Mesenchymal stem cell (in vitro differentiated cells and primary cell): Measurements from ENCODE around the gene CT45A5. TPM values are rescaled to one million over a fixed set of nuclear protein-coding genes. Genes with fewer than 3 reads are reported as not detected.
"Not testable (repeated sequence)": the region's sequence is repeated elsewhere in the genome, so short reads cannot be mapped to it uniquely, and the experiment has no call there.

Source experiments
- DNase-seq: peaks from one replicate; pipeline ENCODE4 v3.0.0-alpha.2; 2013
- H2AFZ ChIP-seq: one replicate; pipeline ENCODE4 v1.6.1; 2013; ENCODE audit warnings: low read depth, mild to moderate bottlenecking, control low read depth, inconsistent platforms, low read length, moderate library complexity
- H2AK5ac ChIP-seq: 2 replicates; pipeline ENCODE4 v1.6.1; 2013; ENCODE audit warnings: low read length, moderate library complexity, mild to moderate bottlenecking, inconsistent platforms; ENCODE audit not compliant: severe bottlenecking
- H2BK120ac ChIP-seq: one replicate; pipeline ENCODE4 v1.6.1; 2013; ENCODE audit warnings: low read depth, mild to moderate bottlenecking, inconsistent platforms, low read length, moderate library complexity
- H2BK12ac ChIP-seq, 2 experiments: one replicate each; pipeline ENCODE4 v1.6.1; 2013; ENCODE audit warnings: inconsistent platforms in 2 of 2, low read length in 2 of 2, mild to moderate bottlenecking in 2 of 2, moderate library complexity in 2 of 2, control low read depth in 1 of 2
- H2BK15ac ChIP-seq: one replicate; pipeline ENCODE4 v1.6.1; 2013; ENCODE audit warnings: mild to moderate bottlenecking, low read depth, inconsistent platforms; ENCODE audit not compliant: poor library complexity, severe bottlenecking
- H2BK5ac ChIP-seq: 2 replicates; pipeline ENCODE4 v1.6.1; 2013; ENCODE audit warnings: low read depth, mild to moderate bottlenecking, low read length, control low read depth, inconsistent platforms; ENCODE audit not compliant: poor library complexity, severe bottlenecking
- H3K14ac ChIP-seq, 2 experiments: one replicate each; pipeline ENCODE4 v1.6.1; 2013; ENCODE audit warnings: inconsistent platforms in 2 of 2, low read length in 2 of 2, control low read depth in 1 of 2, mild to moderate bottlenecking in 1 of 2, moderate library complexity in 1 of 2
- H3K18ac ChIP-seq, 2 experiments: one replicate each; pipeline ENCODE4 v1.6.1; 2013; ENCODE audit warnings: inconsistent platforms in 2 of 2, low read length in 2 of 2, control low read depth in 1 of 2, low read depth in 1 of 2, mild to moderate bottlenecking in 1 of 2
- H3K23ac ChIP-seq, 2 experiments: one replicate each; pipeline ENCODE4 v1.6.1; 2013; ENCODE audit warnings: inconsistent platforms in 2 of 2, low read length in 2 of 2, mild to moderate bottlenecking in 2 of 2, moderate library complexity in 2 of 2, control low read depth in 1 of 2
- H3K27ac ChIP-seq: 2 replicates; pipeline ENCODE4 v1.5.1; 2013; ENCODE audit warnings: mild to moderate bottlenecking, moderate library complexity, low read length, control low read depth, inconsistent platforms; ENCODE audit not compliant: poor library complexity, severe bottlenecking
- H3K27me3 ChIP-seq, 2 experiments: 2 replicates each; pipeline versions ENCODE4 v1.6.1 to v1.7.0; 2013; ENCODE audit warnings: low read length in 2 of 2, mild to moderate bottlenecking in 2 of 2, moderate library complexity in 2 of 2, control low read depth in 1 of 2, inconsistent platforms in 1 of 2; ENCODE audit not compliant: control insufficient read depth in 1 of 2, insufficient read depth in 1 of 2
- H3K36me3 ChIP-seq, 2 experiments: 2 replicates each; pipeline versions ENCODE4 v1.6.1 to v1.7.0; 2013; ENCODE audit warnings: low read length in 2 of 2, control low read depth in 1 of 2, inconsistent platforms in 1 of 2, low read depth in 1 of 2, mild to moderate bottlenecking in 1 of 2; ENCODE audit not compliant: insufficient read depth in 2 of 2, control insufficient read depth in 1 of 2
- H3K4ac ChIP-seq, 2 experiments: one replicate each; pipeline ENCODE4 v1.6.1; 2013; ENCODE audit warnings: inconsistent platforms in 2 of 2, low read length in 2 of 2, mild to moderate bottlenecking in 2 of 2, moderate library complexity in 2 of 2, control low read depth in 1 of 2, low read depth in 1 of 2
- H3K4me1 ChIP-seq: 2 replicates; pipeline ENCODE4 v1.6.1; 2013; ENCODE audit warnings: low read depth, low read length, control low read depth; ENCODE audit not compliant: control insufficient read depth, insufficient read depth
- H3K4me2 ChIP-seq: 2 replicates; pipeline ENCODE4 v1.6.1; 2013; ENCODE audit warnings: low read length, mild to moderate bottlenecking, inconsistent platforms; ENCODE audit not compliant: poor library complexity, severe bottlenecking
- H3K4me3 ChIP-seq, 2 experiments: 2 replicates each; pipeline versions ENCODE4 v1.5.1 to v1.7.0; 2013; ENCODE audit warnings: low read length in 2 of 2, mild to moderate bottlenecking in 2 of 2, control low read depth in 1 of 2, low read depth in 1 of 2; ENCODE audit not compliant: insufficient read depth in 1 of 2
- H3K79me1 ChIP-seq: replicated peaks from 2 replicates; pipeline ENCODE4 v1.6.1; 2013; ENCODE audit warnings: mild to moderate bottlenecking, control low read depth, low read length, inconsistent platforms; ENCODE audit not compliant: poor library complexity, severe bottlenecking
- H3K9ac ChIP-seq: 2 replicates; pipeline ENCODE4 v1.7.0; 2013; ENCODE audit warnings: mild to moderate bottlenecking, low read length, moderate library complexity
- H3K9me3 ChIP-seq: 2 replicates; pipeline ENCODE4 v1.7.0; 2013; ENCODE audit warnings: mild to moderate bottlenecking, low read length; ENCODE audit not compliant: control insufficient read depth
- H4K8ac ChIP-seq: one replicate; pipeline ENCODE4 v1.6.1; 2013; ENCODE audit warnings: inconsistent platforms, mild to moderate bottlenecking, low read length, moderate library complexity
- H4K91ac ChIP-seq: one replicate; pipeline ENCODE4 v1.6.1; 2013; ENCODE audit warnings: mild to moderate bottlenecking, low read length, inconsistent platforms
- WGBS: methylation state at CpG from one replicate; pipeline ENCODE4 v1.1.7; 2013; ENCODE audit warnings: mixed read lengths; 5-methylcytosine and 5-hydroxymethylcytosine counted together
- polyA plus RNA-seq, 2 experiments: library from polyadenylated mRNA; stranded (reverse); fragments of 200-250 nt; gene quantifications; one replicate each; pipeline ENCODE4 v1.2.3, GENCODE V29; 2013

CT45A5 gene, protein sequence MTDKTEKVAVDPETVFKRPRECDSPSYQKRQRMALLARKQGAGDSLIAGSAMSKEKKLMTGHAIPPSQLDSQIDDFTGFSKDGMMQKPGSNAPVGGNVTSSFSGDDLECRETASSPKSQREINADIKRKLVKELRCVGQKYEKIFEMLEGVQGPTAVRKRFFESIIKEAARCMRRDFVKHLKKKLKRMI
- polyA plus RNA-seq (2013, experiment 1 of 2): not detected
- not detected for polyA plus RNA-seq (2013, experiment 2 of 2)

DNA sequence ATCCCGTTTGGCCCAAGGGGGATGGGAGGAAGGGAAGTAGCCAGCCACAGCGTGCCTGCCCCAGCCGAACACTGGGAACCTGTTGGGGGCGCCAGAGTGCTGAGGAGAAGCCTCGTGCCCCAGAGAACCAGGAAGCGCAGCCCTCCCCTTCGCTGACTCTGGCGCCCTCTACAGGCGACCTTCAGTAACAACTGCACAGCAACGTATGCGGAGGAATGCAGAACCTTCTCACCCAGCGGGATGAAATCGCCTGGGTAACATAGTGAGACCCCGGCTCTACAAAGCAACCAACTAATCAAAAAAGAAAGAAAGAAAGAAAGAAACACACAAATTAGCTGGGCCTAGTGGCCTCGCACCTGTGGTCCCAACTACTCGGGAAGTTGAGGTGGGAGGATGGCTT, at the start of gene CT45A5:
TSS of gene CT45A5 (minus strand) at position 101 of the 400 bp plus-strand sequence. CDS start 3,774 bp downstream, outside the sequence.
- not testable (repeated sequence) for DNase-seq, H3K27me3 ChIP-seq, H3K79me1 ChIP-seq, H4K91ac ChIP-seq, H3K4me3 ChIP-seq, H3K4me2 ChIP-seq, H3K27ac ChIP-seq, H2AK5ac ChIP-seq, H3K18ac ChIP-seq, H2BK120ac ChIP-seq, H3K23ac ChIP-seq, H3K9ac ChIP-seq, H2AFZ ChIP-seq, H2BK5ac ChIP-seq, H4K8ac ChIP-seq, H3K9me3 ChIP-seq, H3K14ac ChIP-seq, H3K4ac ChIP-seq, H3K4me1 ChIP-seq, H3K36me3 ChIP-seq, H2BK12ac ChIP-seq, H2BK15ac ChIP-seq
- no CpG with 5 or more reads among the region's 16 CpGs for WGBS

DNA sequence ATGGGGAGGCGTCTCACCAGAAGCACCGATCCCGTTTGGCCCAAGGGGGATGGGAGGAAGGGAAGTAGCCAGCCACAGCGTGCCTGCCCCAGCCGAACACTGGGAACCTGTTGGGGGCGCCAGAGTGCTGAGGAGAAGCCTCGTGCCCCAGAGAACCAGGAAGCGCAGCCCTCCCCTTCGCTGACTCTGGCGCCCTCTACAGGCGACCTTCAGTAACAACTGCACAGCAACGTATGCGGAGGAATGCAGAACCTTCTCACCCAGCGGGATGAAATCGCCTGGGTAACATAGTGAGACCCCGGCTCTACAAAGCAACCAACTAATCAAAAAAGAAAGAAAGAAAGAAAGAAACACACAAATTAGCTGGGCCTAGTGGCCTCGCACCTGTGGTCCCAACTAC, 34.6 kb upstream of the CT45A5 start, which contains the start of gene CT45A2:
TSS of gene CT45A2 (minus strand) at position 101 of the 400 bp plus-strand sequence. CDS start 3,747 bp downstream, outside the sequence.
- not testable (repeated sequence) for H3K4me3 ChIP-seq, H2AFZ ChIP-seq, H3K14ac ChIP-seq, H2BK120ac ChIP-seq, H4K91ac ChIP-seq, H3K4me1 ChIP-seq, H3K9me3 ChIP-seq, H3K4me2 ChIP-seq, H3K36me3 ChIP-seq, H2AK5ac ChIP-seq, H2BK5ac ChIP-seq, H3K18ac ChIP-seq, H3K27me3 ChIP-seq, DNase-seq, H3K23ac ChIP-seq, H4K8ac ChIP-seq, H3K9ac ChIP-seq, H3K27ac ChIP-seq, H2BK12ac ChIP-seq, H3K79me1 ChIP-seq, H2BK15ac ChIP-seq, H3K4ac ChIP-seq
- no CpG with 5 or more reads among the region's 17 CpGs for WGBS

DNA sequence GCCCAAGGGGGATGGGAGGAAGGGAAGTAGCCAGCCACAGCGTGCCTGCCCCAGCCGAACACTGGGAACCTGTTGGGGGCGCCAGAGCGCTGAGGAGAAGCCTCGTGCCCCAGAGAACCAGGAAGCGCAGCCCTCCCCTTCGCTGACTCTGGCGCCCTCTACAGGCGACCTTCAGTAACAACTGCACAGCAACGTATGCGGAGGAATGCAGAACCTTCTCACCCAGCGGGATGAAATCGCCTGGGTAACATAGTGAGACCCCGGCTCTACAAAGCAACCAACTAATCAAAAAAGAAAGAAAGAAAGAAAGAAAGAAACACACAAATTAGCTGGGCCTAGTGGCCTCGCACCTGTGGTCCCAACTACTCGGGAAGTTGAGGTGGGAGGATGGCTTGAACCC, 17.4 kb upstream of the CT45A5 start, which contains the start of gene CT45A6:
TSS of gene CT45A6 (minus strand) at position 101 of the 400 bp plus-strand sequence. CDS start 3,794 bp downstream, outside the sequence.
- H3K36me3 ChIP-seq, H2AK5ac ChIP-seq, H2AFZ ChIP-seq, H3K23ac ChIP-seq, H3K9ac ChIP-seq, H3K27ac ChIP-seq, H3K4me3 ChIP-seq, H3K4ac ChIP-seq, H3K9me3 ChIP-seq, H3K18ac ChIP-seq, H2BK5ac ChIP-seq, H3K27me3 ChIP-seq, H2BK120ac ChIP-seq, H2BK15ac ChIP-seq, H4K8ac ChIP-seq, H3K4me1 ChIP-seq, H2BK12ac ChIP-seq, H3K14ac ChIP-seq, DNase-seq, H4K91ac ChIP-seq, H3K79me1 ChIP-seq, H3K4me2 ChIP-seq: not testable (repeated sequence)
- WGBS: no CpG with 5 or more reads among the region's 16 CpGs

DNA sequence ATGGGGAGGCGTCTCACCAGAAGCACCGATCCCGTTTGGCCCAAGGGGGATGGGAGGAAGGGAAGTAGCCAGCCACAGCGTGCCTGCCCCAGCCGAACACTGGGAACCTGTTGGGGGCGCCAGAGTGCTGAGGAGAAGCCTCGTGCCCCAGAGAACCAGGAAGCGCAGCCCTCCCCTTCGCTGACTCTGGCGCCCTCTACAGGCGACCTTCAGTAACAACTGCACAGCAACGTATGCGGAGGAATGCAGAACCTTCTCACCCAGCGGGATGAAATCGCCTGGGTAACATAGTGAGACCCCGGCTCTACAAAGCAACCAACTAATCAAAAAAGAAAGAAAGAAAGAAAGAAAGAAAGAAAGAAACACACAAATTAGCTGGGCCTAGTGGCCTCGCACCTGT, 17.2 kb downstream of the CT45A5 start, which contains the start of gene CT45A3:
TSS of gene CT45A3 (minus strand) at position 101 of the 400 bp plus-strand sequence. CDS start 3,747 bp downstream, outside the sequence.
- not testable (repeated sequence) for H3K36me3 ChIP-seq, H4K91ac ChIP-seq, H2BK12ac ChIP-seq

More for the DNA sequence above, 17.2 kb downstream of the CT45A5 start, which contains the start of gene CT45A3:
- H3K27ac ChIP-seq, H2BK120ac ChIP-seq, H2AK5ac ChIP-seq, H3K4me1 ChIP-seq, H3K27me3 ChIP-seq, DNase-seq, H3K14ac ChIP-seq, H3K9me3 ChIP-seq, H3K9ac ChIP-seq, H3K4me2 ChIP-seq, H2BK5ac ChIP-seq, H3K4me3 ChIP-seq, H3K18ac ChIP-seq, H3K79me1 ChIP-seq, H2AFZ ChIP-seq, H3K23ac ChIP-seq, H3K4ac ChIP-seq, H4K8ac ChIP-seq, H2BK15ac ChIP-seq: not testable (repeated sequence)
- WGBS: no CpG with 5 or more reads among the region's 17 CpGs
